Activated T-cell treated with anti-CD3 and anti-CD28 coated beads, Interleukin-2, amount 50 U/mL, for 4 hours (primary cell): Measurements from ENCODE around the gene INPPL1. TPM values are rescaled to one million over a fixed set of nuclear protein-coding genes. Genes with fewer than 3 reads are reported as not detected.
"Not testable (repeated sequence)": the region's sequence is repeated elsewhere in the genome, so short reads cannot be mapped to it uniquely, and the experiment has no call there.

Experiments used
- ATAC-seq, 2 donors: fragments of 200-7000 bp; cut with Tn5 transposase; one replicate each; pipeline ENCODE4 v1.10.0; 2021
- DNase-seq: peaks from one replicate; pipeline ENCODE4 v3.0.0-alpha.2; 2020
- H3K27me3 Mint-ChIP-seq: one replicate; pipeline ENCODE4 v1.8.0; 2021; ENCODE audit warnings: low read depth, mixed read lengths
- H3K36me3 Mint-ChIP-seq: one replicate; pipeline ENCODE4 v1.8.0; 2022; ENCODE audit warnings: mixed read lengths; ENCODE audit not compliant: insufficient read depth
- H3K4me1 Mint-ChIP-seq: one replicate; pipeline ENCODE4 v1.8.0; 2021; ENCODE audit warnings: low read depth, mixed read lengths
- H3K4me3 Mint-ChIP-seq: one replicate; pipeline ENCODE4 v1.8.0; 2021; ENCODE audit warnings: mild to moderate bottlenecking, moderate library complexity, mixed read lengths
- H3K9me3 Mint-ChIP-seq: one replicate; pipeline ENCODE4 v1.8.0; 2021; ENCODE audit warnings: mixed read lengths
- total RNA-seq, 3 donors: library from RNA; stranded (reverse); gene quantifications; one replicate each; pipeline ENCODE4 v1.2.1, GENCODE V29; 2021

INPPL1 gene, protein sequence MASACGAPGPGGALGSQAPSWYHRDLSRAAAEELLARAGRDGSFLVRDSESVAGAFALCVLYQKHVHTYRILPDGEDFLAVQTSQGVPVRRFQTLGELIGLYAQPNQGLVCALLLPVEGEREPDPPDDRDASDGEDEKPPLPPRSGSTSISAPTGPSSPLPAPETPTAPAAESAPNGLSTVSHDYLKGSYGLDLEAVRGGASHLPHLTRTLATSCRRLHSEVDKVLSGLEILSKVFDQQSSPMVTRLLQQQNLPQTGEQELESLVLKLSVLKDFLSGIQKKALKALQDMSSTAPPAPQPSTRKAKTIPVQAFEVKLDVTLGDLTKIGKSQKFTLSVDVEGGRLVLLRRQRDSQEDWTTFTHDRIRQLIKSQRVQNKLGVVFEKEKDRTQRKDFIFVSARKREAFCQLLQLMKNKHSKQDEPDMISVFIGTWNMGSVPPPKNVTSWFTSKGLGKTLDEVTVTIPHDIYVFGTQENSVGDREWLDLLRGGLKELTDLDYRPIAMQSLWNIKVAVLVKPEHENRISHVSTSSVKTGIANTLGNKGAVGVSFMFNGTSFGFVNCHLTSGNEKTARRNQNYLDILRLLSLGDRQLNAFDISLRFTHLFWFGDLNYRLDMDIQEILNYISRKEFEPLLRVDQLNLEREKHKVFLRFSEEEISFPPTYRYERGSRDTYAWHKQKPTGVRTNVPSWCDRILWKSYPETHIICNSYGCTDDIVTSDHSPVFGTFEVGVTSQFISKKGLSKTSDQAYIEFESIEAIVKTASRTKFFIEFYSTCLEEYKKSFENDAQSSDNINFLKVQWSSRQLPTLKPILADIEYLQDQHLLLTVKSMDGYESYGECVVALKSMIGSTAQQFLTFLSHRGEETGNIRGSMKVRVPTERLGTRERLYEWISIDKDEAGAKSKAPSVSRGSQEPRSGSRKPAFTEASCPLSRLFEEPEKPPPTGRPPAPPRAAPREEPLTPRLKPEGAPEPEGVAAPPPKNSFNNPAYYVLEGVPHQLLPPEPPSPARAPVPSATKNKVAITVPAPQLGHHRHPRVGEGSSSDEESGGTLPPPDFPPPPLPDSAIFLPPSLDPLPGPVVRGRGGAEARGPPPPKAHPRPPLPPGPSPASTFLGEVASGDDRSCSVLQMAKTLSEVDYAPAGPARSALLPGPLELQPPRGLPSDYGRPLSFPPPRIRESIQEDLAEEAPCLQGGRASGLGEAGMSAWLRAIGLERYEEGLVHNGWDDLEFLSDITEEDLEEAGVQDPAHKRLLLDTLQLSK
- total RNA-seq, result 10 to 100 TPM; 69.5 to 90.2 (median 79.5) TPM

DNA sequence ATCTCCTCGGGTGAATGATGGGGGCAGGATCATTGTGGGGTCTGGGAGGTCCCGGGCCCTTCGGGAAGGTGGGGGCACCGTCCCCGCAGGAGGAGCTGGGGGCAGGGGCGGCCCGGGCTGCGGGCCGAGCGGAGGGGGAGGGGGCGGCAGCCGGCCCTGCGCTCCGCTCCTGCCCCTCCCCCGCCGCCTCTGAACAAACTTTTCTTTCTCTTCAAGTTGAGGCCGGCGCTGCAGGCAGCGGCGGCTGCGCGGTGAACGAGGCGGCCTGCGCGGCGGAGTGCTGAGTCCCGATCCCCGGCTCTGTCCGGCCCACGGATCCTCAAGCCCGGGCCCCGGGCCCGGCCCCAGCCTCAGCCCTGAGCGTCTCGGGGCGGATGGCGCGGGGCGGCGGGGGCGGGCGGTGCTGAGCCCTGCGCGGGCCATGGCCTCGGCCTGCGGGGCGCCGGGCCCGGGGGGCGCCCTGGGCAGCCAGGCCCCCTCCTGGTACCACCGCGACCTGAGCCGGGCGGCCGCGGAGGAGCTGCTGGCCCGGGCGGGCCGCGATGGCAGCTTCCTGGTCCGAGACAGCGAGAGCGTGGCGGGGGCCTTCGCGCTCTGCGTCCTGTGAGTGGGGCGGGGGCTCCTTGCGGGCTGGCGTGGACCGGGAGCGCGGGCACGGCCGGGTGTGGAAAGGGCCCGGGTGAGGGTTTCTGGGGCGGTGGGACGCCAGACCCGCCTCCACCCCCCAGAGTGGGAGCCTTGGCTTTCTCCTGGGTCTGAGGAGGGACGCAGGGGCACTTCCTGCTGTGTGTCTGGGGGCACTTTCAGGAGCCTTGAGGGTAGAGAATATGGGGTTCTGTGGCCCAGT, at the start of gene INPPL1:
TSS of gene INPPL1 (plus strand) at position 204 of the 847 bp plus-strand sequence. CDS start at position 422, 218 bp downstream.
- Mint-ChIP-seq H3K4me1 (peaks cover 27% of the 10 kb centered on the region), H3K27me3 (no peaks in the 10 kb centered on the region), H3K9me3 (no peaks in the 10 kb centered on the region), H3K36me3 (no peaks in the 10 kb centered on the region), H3K4me3 (peak within 1 kb of the TSS; percentile 95)
- DNase-seq, result no peak
- ATAC-seq, result peak; percentile 11 to 17

DNA sequence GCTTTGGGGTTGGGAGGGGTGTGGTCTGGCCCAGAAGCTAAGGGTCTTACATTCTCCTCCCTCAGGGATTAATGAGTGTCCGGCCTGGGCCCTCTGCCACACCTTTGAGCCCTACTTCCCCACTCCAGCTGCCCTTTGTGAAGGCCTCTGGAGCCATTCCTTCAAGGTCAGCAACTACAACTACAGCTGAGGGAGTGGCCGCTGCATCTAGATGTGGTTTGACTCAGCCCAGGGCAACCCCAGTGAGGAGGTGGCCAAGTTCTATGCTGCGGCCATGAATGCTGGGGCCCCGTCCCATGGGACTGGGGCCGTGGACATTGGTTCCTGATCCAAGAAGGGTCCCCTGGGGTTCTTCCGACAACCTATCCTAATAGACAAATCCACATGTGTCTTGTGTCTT, 46.9 kb upstream of the INPPL1 start:
- Mint-ChIP-seq H3K27me3 (peaks cover 8% of the 10 kb centered on the region), H3K9me3 (no peaks in the 10 kb centered on the region), H3K36me3 (no peaks in the 10 kb centered on the region), H3K4me1 (peaks cover 8% of the 10 kb centered on the region), H3K4me3 (no peak overlapping the region)
- DNase-seq (no peak), ATAC-seq (no peak)

DNA sequence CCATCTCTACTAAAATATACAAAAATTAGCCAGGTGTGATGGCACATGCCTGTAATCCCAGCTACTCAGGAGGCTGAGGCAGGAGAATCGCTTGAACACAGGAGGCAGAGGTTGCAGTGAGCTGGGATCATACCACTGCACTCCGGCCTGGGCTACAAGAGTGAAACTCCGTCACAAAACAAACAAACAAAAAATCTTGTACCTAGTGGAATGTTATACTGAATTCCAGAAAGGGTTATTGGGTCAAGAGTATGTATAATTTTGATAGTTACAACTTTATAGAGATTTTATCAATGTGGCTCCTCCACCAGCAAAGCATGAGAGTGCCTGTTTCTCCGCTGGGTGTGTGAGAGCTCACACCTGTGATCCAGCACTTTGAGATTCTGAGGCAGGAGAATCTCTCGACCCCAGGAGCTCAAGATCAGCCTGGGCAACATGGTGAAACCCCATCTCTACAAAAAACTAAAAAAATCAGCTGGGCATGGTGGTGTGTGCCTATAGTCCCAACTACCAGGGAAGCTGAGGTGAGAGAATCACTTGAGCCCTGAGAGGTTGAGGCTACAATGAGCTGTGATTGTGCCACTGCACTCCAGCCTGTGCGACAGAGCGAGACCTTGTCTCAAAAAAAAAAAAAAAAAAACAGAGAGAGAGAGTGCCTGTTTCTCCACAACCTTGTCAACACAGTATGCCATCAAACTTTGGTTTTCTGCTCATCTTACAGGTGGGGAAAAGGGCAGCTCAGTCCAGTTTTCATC, 45.3 kb upstream of the INPPL1 start:
- Mint-ChIP-seq H3K4me3 (no peak overlapping the region), H3K27me3 (peaks cover 13% of the 10 kb centered on the region), H3K4me1 (peaks cover 10% of the 10 kb centered on the region), H3K36me3 (no peaks in the 10 kb centered on the region), H3K9me3 (no peaks in the 10 kb centered on the region)
- no peak for ATAC-seq
- DNase-seq, result no peak

DNA sequence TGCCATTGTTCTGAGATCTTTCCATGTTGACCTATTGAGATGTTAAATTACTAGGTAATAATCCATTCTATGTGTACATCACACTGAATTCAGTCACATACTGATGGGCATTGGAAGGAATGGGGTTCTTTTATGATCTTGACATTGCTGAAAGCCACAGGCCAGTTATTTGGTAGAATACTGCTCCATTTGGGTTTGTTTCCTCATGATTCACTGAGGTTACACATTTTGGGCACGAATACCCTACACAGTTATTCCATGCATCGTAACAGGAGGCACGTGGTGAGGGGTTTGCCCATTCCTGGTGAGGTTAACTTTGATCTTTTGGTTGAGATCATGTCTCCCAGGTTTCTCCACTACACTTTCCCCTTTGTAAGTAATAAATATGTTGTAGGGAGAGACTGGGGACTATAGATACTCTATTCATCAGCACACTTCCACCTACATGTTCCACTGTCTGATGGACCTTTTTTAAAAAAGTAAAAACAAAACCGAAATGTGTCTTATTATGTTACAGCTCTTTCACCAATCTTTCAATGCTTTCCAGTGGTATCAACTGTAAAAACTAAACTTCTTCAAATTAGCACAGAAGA, 44.7 kb upstream of the INPPL1 start:
- H3K9me3 Mint-ChIP-seq, result no peaks in the 10 kb centered on the region
- ATAC-seq, result no peak
- no peaks in the 10 kb centered on the region for H3K36me3 Mint-ChIP-seq
- no peak for DNase-seq
- peaks cover 13% of the 10 kb centered on the region for H3K27me3 Mint-ChIP-seq
- H3K4me1 Mint-ChIP-seq, result peaks cover 10% of the 10 kb centered on the region
- H3K4me3 Mint-ChIP-seq, result no peak overlapping the region

DNA sequence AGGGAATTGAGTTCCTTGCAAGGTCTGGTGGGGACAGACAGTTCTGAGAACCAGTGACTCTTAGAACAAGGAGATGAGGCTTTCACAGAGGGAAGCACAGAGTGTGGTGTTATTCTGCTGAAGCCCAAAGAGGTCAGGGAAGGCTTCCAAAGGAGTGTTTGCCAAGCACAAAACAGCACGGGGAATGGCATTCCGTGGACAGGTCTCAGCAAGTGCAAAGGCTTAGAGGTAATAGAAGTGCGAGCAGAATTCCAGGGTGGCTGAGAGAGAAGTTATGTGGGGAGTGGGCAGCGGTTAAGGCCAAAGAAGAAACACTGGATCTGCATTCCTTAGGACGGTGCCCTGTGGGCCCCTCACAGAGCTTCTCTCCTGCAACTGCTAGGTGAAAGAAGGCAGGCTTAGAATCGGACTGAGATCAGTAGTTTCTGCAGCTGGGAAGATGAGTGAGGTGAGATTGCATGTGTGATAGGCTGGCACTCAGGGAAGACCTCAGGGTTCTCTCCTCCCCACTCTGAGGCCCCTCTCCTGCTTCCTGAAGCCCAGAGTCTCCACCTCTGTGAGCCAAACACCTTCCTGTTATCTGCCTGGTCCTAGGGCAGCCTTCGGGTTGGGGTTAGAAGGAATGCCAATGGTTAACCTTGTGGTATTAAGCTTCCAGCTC, 43.5 kb upstream of the INPPL1 start:
- ATAC-seq, DNase-seq, H3K36me3 Mint-ChIP-seq, H3K4me3 Mint-ChIP-seq, H3K9me3 Mint-ChIP-seq: not testable (repeated sequence)
- Mint-ChIP-seq H3K4me1 (peaks cover 10% of the 10 kb centered on the region), H3K27me3 (peaks cover 13% of the 10 kb centered on the region)

DNA sequence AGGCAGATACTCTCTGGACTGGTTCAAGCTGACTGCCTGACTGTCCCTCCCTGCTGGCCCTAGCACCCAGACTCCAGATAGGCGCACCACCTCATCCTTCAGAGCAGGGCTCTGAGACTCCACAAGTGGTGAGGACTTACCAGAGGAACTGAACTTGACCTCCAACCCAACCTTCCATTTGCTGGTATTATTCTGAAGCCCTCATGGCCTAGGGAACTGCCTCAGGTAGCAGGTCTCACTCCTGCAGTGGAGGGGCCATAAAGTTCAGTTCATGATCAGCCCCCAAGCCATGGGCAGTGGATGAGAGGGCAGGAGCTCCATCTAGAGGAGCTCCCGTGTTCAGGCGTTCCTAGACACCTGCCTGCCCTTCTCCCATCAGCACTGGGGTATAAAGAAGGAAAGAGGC, 43.0 kb upstream of the INPPL1 start:
- H3K4me3 Mint-ChIP-seq, H3K9me3 Mint-ChIP-seq, ATAC-seq, H3K36me3 Mint-ChIP-seq, DNase-seq: not testable (repeated sequence)
- peaks cover 13% of the 10 kb centered on the region for H3K27me3 Mint-ChIP-seq
- H3K4me1 Mint-ChIP-seq, result peaks cover 10% of the 10 kb centered on the region

DNA sequence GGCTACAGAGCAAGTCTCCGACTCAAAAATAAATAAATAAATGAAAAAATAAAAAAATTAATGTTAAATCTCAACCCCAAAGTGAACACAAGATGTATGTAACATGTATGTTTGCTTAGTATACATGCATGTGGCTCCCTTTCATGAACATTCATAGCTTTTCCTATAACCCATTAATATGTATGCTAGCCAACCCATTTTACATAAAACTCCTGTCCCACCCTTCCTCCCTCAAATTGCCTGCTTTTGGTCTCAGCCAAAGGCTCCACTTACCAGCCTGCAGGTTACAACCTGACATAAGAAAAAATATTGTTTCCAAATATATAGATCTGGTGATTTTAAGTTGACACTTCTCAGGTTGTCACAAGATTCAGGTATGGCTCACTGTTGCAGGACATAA, 36.3 kb upstream of the INPPL1 start:
- no peak for DNase-seq
- peaks cover 7% of the 10 kb centered on the region for H3K27me3 Mint-ChIP-seq
- ATAC-seq, result no peak
- no peaks in the 10 kb centered on the region for H3K36me3 Mint-ChIP-seq
- no peaks in the 10 kb centered on the region for H3K9me3 Mint-ChIP-seq
- no peak overlapping the region for H3K4me3 Mint-ChIP-seq
- H3K4me1 Mint-ChIP-seq, result peaks cover 1% of the 10 kb centered on the region

DNA sequence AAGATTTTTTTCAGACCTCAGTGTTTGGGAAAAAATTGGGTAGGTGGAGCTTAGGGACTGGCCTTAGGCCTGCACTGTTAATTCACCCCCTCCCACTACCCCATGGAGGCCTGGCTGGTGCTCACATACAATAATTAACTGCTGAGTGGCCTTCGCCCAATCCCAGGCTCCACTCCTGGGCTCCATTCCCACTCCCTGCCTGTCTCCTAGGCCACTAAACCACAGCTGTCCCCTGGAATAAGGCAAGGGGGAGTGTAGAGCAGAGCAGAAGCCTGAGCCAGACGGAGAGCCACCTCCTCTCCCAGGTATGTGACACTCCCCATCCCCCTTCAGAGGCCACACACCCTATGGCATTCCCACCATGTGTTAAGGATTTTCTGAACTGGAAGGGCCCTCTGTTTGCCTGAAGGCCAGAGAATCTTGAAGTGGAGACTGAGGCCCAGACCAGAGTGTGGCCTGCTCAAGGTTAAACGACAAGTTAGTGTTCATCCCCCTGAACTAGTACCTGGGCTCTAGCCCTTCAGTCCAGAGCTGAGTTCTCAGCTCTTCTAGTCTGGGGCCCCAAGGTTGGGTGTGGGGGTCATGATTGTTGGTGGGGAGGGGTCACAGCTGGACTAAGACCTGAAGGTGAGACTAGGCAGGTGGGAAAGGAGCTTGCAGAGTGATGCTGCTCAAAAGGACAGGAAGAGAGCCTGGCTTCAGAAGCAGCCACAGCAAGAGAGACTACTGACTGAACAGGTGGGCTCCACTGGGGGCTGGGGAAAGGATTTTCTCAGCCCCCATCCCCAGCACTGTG, 34.9 kb upstream of the INPPL1 start:
- peaks cover 2% of the 10 kb centered on the region for H3K27me3 Mint-ChIP-seq
- H3K9me3 Mint-ChIP-seq, result no peaks in the 10 kb centered on the region

DNA sequence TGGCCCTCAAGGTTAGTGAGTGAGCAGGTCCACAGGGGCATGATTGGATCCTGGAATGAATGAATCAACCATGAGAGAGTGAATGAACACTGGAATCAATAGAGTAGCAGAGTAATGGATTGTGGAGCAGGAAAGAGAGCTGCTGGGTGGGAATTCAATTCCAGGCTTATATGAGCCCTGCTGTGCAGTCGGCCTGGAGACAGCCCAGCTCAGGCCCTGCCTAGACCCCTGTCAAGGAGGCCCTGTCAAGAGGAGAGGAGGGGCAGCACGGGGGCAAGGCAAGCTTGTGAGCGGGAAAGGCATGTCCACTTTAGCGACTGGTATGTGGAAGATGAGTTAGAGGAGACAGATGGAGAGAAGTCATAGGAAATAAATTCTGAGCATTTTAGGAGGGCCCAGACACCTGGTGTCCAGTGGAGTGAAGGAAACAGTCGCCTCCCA, 33.9 kb upstream of the INPPL1 start:
- no peak overlapping the region for H3K4me3 Mint-ChIP-seq
- H3K36me3 Mint-ChIP-seq, result no peaks in the 10 kb centered on the region
- DNase-seq (no peak), ATAC-seq (no peak)
- H3K27me3 Mint-ChIP-seq, result peaks cover 2% of the 10 kb centered on the region
- no peaks in the 10 kb centered on the region for H3K4me1 Mint-ChIP-seq
- no peaks in the 10 kb centered on the region for H3K9me3 Mint-ChIP-seq

More for the DNA sequence above, 34.9 kb upstream of the INPPL1 start:
- Mint-ChIP-seq H3K4me1 (no peaks in the 10 kb centered on the region), H3K36me3 (no peaks in the 10 kb centered on the region), H3K4me3 (no peak overlapping the region)
- DNase-seq, result no peak
- no peak for ATAC-seq

DNA sequence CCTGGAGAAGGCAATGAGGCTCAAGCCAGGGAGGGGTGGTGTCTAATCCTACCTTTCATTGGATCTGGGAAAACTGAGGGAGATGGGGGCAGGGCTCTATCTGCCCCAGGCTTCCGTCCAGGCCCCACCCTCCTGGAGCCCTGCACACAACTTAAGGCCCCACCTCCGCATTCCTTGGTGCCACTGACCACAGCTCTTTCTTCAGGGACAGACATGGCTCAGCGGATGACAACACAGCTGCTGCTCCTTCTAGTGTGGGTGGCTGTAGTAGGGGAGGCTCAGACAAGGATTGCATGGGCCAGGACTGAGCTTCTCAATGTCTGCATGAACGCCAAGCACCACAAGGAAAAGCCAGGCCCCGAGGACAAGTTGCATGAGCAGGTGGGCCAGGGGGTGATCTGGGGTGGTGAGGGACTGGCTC, 32.6 kb upstream of the INPPL1 start, which contains the start of gene FOLR1:
TSS of gene FOLR1 (plus strand) at position 180 of the 421 bp plus-strand sequence. CDS start at position 214, 34 bp downstream.
- no peak for ATAC-seq
- H3K27me3 Mint-ChIP-seq, result peaks cover 2% of the 10 kb centered on the region
- DNase-seq, result no peak
- no peaks in the 10 kb centered on the region for H3K36me3 Mint-ChIP-seq
- no peak within 1 kb of the TSS for H3K4me3 Mint-ChIP-seq
- no peaks in the 10 kb centered on the region for H3K9me3 Mint-ChIP-seq
- H3K4me1 Mint-ChIP-seq, result no peaks in the 10 kb centered on the region

DNA sequence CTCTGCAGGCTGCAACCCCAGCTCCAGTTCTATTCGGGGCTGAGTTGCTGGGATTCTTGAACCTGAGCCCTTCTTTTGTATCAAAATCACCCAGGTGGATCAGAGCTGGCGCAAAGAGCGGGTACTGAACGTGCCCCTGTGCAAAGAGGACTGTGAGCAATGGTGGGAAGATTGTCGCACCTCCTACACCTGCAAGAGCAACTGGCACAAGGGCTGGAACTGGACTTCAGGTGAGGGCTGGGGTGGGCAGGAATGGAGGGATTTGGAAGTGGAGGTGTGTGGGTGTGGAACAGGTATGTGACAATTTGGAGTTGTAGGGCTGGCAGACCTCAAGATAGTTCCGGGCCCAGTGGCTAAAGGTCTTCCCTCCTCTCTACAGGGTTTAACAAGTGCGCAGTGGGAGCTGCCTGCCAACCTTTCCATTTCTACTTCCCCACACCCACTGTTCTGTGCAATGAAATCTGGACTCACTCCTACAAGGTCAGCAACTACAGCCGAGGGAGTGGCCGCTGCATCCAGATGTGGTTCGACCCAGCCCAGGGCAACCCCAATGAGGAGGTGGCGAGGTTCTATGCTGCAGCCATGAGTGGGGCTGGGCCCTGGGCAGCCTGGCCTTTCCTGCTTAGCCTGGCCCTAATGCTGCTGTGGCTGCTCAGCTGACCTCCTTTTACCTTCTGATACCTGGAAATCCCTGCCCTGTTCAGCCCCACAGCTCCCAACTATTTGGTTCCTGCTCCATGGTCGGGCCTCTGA, 28.9 kb upstream of the INPPL1 start:
- Mint-ChIP-seq H3K9me3 (no peaks in the 10 kb centered on the region), H3K36me3 (no peaks in the 10 kb centered on the region), H3K27me3 (peaks cover 2% of the 10 kb centered on the region), H3K4me1 (no peaks in the 10 kb centered on the region), H3K4me3 (no peak overlapping the region)
- no peak for DNase-seq
- no peak for ATAC-seq
